NCI-H2196 treated with DMSO at 0.1 percent for 48 hours (cell line): Measurements from ENCODE around the gene PIM2.

Experiments used
- DNase-seq: peaks from one replicate; lab custom pipeline; 2025; ENCODE audit not compliant: unreplicated experiment; lab: John Stamatoyannopoulos, UW

Gene PIM2

GRCh38 chrX:48918643-48919340, at the start of gene PIM2:
TSS of gene PIM2 (minus strand) at chrX:48919024. CDS start at chrX:48918834, 190 bp downstream.
- peak; percentile 91 for DNase-seq

GRCh38 chrX:48968377-48968776, 49.6 kb upstream of the PIM2 start:
- DNase-seq, result no peak

- DNase-seq, result no peak
Measured at GRCh38 chrX:48966796-48967579, 48.2 kb upstream of the PIM2 start.

- DNase-seq, result no peak
Measured at GRCh38 chrX:48965959-48966358, 47.1 kb upstream of the PIM2 start.

- DNase-seq, result no peak
Measured at GRCh38 chrX:48961585-48962091, 42.8 kb upstream of the PIM2 start.

GRCh38 chrX:48960291-48960690, 41.5 kb upstream of the PIM2 start:
- DNase-seq, result no peak

- DNase-seq, result no peak
Measured at GRCh38 chrX:48958635-48959094, 39.8 kb upstream of the PIM2 start.

GRCh38 chrX:48957827-48958634, 39.2 kb upstream of the PIM2 start:
- peak; percentile 93 for DNase-seq

GRCh38 chrX:48957477-48957826, 38.6 kb upstream of the PIM2 start, which contains the start of gene OTUD5:
TSS of gene OTUD5 (minus strand) at chrX:48957607. CDS start at chrX:48957570, 37 bp downstream.
- peak; percentile 51 for DNase-seq

GRCh38 chrX:48956728-48957414, 38.0 kb upstream of the PIM2 start:
- DNase-seq, result no peak

- no peak for DNase-seq
Measured at GRCh38 chrX:48948589-48948988, 29.8 kb upstream of the PIM2 start.

GRCh38 chrX:48945517-48946348, 26.9 kb upstream of the PIM2 start:
- no peak for DNase-seq

- no peak for DNase-seq
Measured at GRCh38 chrX:48942895-48943294, 24.1 kb upstream of the PIM2 start.

GRCh38 chrX:48940404-48940955, 21.7 kb upstream of the PIM2 start:
- no peak for DNase-seq

- no peak for DNase-seq
Measured at GRCh38 chrX:48939524-48940228, 20.9 kb upstream of the PIM2 start.

- no peak for DNase-seq
Measured at GRCh38 chrX:48938721-48939425, 20.0 kb upstream of the PIM2 start.

- no peak for DNase-seq
Measured at GRCh38 chrX:48937054-48937907, 18.5 kb upstream of the PIM2 start.
